Measurements from ENCODE around the gene KCNT2. TPM values are rescaled to one million over a fixed set of nuclear protein-coding genes. Genes with fewer than 3 reads are reported as not detected.

KCNT2 gene
- total RNA-seq, 3 donors from 2014 or later, result 2.6 to 3.7 (median 3.0) TPM

- Histone ChIP-seq H3K27me3 (no peaks in the 10 kb centered on the region), H3K27ac (no peak overlapping the region), H3K9me3 (no peaks in the 10 kb centered on the region), H3K4me1 (no peaks in the 10 kb centered on the region), H3K36me3 (no peaks in the 10 kb centered on the region), H3K4me3 (no peak overlapping the region)
- TF ChIP-seq, protein P1, sequence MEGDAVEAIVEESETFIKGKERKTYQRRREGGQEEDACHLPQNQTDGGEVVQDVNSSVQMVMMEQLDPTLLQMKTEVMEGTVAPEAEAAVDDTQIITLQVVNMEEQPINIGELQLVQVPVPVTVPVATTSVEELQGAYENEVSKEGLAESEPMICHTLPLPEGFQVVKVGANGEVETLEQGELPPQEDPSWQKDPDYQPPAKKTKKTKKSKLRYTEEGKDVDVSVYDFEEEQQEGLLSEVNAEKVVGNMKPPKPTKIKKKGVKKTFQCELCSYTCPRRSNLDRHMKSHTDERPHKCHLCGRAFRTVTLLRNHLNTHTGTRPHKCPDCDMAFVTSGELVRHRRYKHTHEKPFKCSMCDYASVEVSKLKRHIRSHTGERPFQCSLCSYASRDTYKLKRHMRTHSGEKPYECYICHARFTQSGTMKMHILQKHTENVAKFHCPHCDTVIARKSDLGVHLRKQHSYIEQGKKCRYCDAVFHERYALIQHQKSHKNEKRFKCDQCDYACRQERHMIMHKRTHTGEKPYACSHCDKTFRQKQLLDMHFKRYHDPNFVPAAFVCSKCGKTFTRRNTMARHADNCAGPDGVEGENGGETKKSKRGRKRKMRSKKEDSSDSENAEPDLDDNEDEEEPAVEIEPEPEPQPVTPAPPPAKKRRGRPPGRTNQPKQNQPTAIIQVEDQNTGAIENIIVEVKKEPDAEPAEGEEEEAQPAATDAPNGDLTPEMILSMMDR (IDR thresholded peaks at IDR 0.05), result no peak
- TF ChIP-seq POLR2A (IDR thresholded peaks at IDR 0.05), result no peak
- no peak for TF ChIP-seq POLR2AphosphoS5 (IDR thresholded peaks at IDR 0.05)
- intact Hi-C loops (cut with DNase I; ENCODE audit: low total_unique reads), result no loop called here
- DNase-seq (ENCODE audit: low spot score in 2 of 2), result no peak
These were observed 29.4 kb upstream of the KCNT2 start for GRCh38 chr1:196637606-196638005.

DNA sequence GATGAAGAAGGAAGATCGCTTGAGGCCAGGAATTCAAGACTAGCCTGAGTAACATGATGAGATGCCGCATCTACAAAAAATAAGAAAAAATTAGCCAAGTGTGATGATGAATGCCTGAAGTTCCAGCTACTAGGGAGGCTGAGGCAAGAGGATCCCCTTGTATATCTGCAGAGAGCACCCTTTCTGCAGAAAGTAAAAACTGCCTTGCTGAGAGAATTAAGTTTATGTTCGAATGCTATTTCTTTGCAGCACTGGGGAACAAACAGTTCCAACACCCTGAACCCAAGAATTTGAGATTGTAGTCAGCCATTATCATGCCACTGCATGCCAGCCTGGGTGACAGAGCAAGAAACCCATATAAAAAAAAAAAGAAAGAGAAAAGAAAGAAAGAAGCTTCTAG lies 20.6 kb upstream of the KCNT2 start:
- Histone ChIP-seq H3K4me3 (no peak overlapping the region), H3K27me3 (no peaks in the 10 kb centered on the region), H3K4me1 (no peaks in the 10 kb centered on the region), H3K36me3 (no peaks in the 10 kb centered on the region), H3K27ac (no peak overlapping the region), H3K9me3 (peaks cover 7 to 15% of the 10 kb centered on the region in 2 donors)
- DNase-seq (ENCODE audit: low spot score in 2 of 2), result no peak
- intact Hi-C loops (cut with DNase I; ENCODE audit: low total_unique reads), result no loop called here
- TF ChIP-seq, protein P1 (IDR thresholded peaks at IDR 0.05), result no peak
- TF ChIP-seq POLR2AphosphoS5 (IDR thresholded peaks at IDR 0.05) (no peak), POLR2A (IDR thresholded peaks at IDR 0.05) (no peak)

DNA sequence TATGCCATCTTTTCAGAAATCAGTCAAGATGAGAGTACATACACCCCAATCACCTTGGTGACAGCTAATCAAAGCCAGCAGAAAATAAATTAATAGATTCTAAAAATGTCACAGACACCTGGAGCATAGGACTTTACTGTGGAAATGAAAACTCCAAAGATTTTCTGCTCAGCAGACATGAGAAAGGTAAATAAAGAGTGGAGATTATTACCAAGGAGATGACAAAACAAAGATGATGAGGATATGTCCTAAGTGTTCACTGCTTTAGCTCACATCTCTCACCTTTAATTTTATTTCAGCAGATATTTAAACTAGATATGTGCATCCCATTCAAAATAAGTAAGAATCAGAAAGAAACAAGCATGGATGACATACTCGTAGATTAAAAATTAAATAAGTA lies 14.8 kb upstream of the KCNT2 start:
- TF ChIP-seq, protein P1 (IDR thresholded peaks at IDR 0.05), result no peak
- no peak overlapping the region for H3K4me3 ChIP-seq
- peaks cover 0 to 4% of the 10 kb centered on the region in 2 donors for H3K9me3 ChIP-seq
- H3K27me3 ChIP-seq, result no peaks in the 10 kb centered on the region
- intact Hi-C loops (cut with DNase I; ENCODE audit: low total_unique reads), result no loop called here
- no peak overlapping the region for H3K27ac ChIP-seq
- H3K4me1 ChIP-seq, result no peaks in the 10 kb centered on the region
- DNase-seq (ENCODE audit: low spot score in 2 of 2), result no peak
- H3K36me3 ChIP-seq, result no peaks in the 10 kb centered on the region

GRCh38 chr1:196619721-196620120 lies 11.5 kb upstream of the KCNT2 start:
- no peaks in the 10 kb centered on the region for H3K27me3 ChIP-seq

DNA sequence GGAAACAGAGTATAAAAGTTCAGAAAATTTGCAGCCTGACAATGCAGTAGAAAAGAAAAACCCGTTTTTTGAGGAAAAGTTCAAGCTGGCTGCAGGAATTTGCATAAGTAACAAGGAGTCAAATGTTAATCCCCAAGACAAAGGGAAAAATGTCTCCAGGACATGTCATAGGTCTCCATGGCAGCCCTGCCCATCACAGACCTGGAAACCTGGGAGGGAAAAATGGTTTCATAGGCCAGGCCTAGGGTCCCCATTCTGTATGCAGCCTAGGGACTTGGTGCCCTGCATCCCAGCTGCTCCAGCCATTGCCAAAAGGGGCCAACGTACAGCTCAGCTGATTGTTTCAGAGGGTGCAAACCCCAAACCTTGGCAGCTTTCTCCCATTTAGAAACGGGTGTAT lies 3.6 kb upstream of the KCNT2 start:
- DNase-seq (ENCODE audit: low spot score in 2 of 2), result no peak
- intact Hi-C loops (cut with DNase I; ENCODE audit: low total_unique reads), result no loop called here
- Histone ChIP-seq H3K27ac (no peak overlapping the region), H3K4me3 (no peak overlapping the region), H3K27me3 (peaks cover 0 to 7% of the 10 kb centered on the region in 2 donors), H3K36me3 (no peaks in the 10 kb centered on the region), H3K9me3 (no peaks in the 10 kb centered on the region), H3K4me1 (no peaks in the 10 kb centered on the region)
- TF ChIP-seq, protein P1 (IDR thresholded peaks at IDR 0.05), result no peak
- TF ChIP-seq POLR2AphosphoS5 (IDR thresholded peaks at IDR 0.05), result no peak
- no peak for TF ChIP-seq POLR2A (IDR thresholded peaks at IDR 0.05)

More at GRCh38 chr1:196619721-196620120, 11.5 kb upstream of the KCNT2 start:
- DNase-seq (ENCODE audit: low spot score in 2 of 2), result no peak
- Histone ChIP-seq H3K9me3 (no peaks in the 10 kb centered on the region), H3K4me3 (no peak overlapping the region), H3K36me3 (no peaks in the 10 kb centered on the region), H3K27ac (no peak overlapping the region), H3K4me1 (no peaks in the 10 kb centered on the region)
- intact Hi-C loops (cut with DNase I; ENCODE audit: low total_unique reads), result no loop called here
- TF ChIP-seq, protein P1 (IDR thresholded peaks at IDR 0.05), result no peak
- TF ChIP-seq POLR2AphosphoS5 (IDR thresholded peaks at IDR 0.05) (no peak), POLR2A (IDR thresholded peaks at IDR 0.05) (no peak)
